PC-9 (cell line): ENCODE data around the gene KRT12. TPM values are rescaled to one million over a fixed set of nuclear protein-coding genes. Genes with fewer than 3 reads are reported as not detected.

Experiments
- BruUV-seq: library from RNA; stranded (reverse); fragments of 400-500 nt; replicated peaks from 2 replicates; lab custom pipeline; 2021; lab: Mats Ljungman, UMichigan
- CTCF ChIA-PET: fragments of 300-600 bp; sonication (Branson Sonifier 250); formaldehyde crosslinking; loops from one replicate; lab custom pipeline; 2022; ENCODE audit warnings: antibody characterized with exemption; lab: Charles Lee
- POLR2A ChIA-PET: fragments of 300-600 bp; sonication (Branson Sonifier 250); formaldehyde crosslinking; loops from one replicate; lab custom pipeline; 2022; ENCODE audit warnings: antibody characterized with exemption; ENCODE audit not compliant: unreplicated experiment; lab: Charles Lee
- DNase-seq, 2 experiments: peaks; one replicate each; pipeline versions ENCODE4 v3.0.0 to v3.0.0-alpha.2; 2015 to 2022; ENCODE audit warnings: mixed read lengths in 1 of 2
- H2AFZ ChIP-seq: fragments of 200-600 bp; sonication (generic); 2 replicates; pipeline ENCODE4 v1.8.1; 2017; ENCODE audit warnings: antibody characterized with exemption
- H3F3A ChIP-seq: fragments of 200-600 bp; sonication (generic); 2 replicates; pipeline ENCODE4 v1.8.1; 2017; ENCODE audit warnings: antibody characterized with exemption, mild to moderate bottlenecking, low read depth; ENCODE audit not compliant: insufficient read depth
- H3K27ac ChIP-seq: fragments of 200-600 bp; sonication (generic); 2 replicates; pipeline ENCODE4 v1.6.1; 2016; ENCODE audit warnings: mixed run types
- H3K27me3 ChIP-seq: fragments of 200-600 bp; sonication (generic); 2 replicates; pipeline ENCODE4 v1.6.1; 2016; ENCODE audit warnings: low read depth, mixed run types; ENCODE audit not compliant: insufficient read depth
- H3K36me3 ChIP-seq: fragments of 200-600 bp; sonication (generic); 2 replicates; pipeline ENCODE4 v1.6.1; 2016; ENCODE audit warnings: low read depth, mixed run types
- H3K4me1 ChIP-seq: fragments of 200-600 bp; sonication (generic); replicated peaks from 2 replicates; pipeline ENCODE4 v1.6.1; 2016; ENCODE audit warnings: mixed run types; ENCODE audit not compliant: insufficient read depth
- H3K4me2 ChIP-seq: fragments of 200-600 bp; sonication (generic); 2 replicates; pipeline ENCODE4 v1.6.1; 2017; ENCODE audit warnings: mixed run types
- H3K4me3 ChIP-seq: fragments of 200-600 bp; sonication (generic); 2 replicates; pipeline ENCODE4 v1.6.1; 2016; ENCODE audit warnings: mixed run types
- H3K79me2 ChIP-seq: fragments of 200-600 bp; sonication (generic); 2 replicates; pipeline ENCODE4 v1.6.1; 2017; ENCODE audit warnings: low read depth, mixed run types
- H3K9me2 ChIP-seq: fragments of 200-600 bp; sonication (generic); 2 replicates; pipeline ENCODE4 v1.8.1; 2017; ENCODE audit warnings: mild to moderate bottlenecking; ENCODE audit not compliant: insufficient read depth
- H3K9me3 ChIP-seq: fragments of 200-600 bp; sonication (generic); 2 replicates; pipeline ENCODE4 v1.8.1; 2016; ENCODE audit warnings: low read depth; ENCODE audit not compliant: insufficient read depth
- H4K20me1 ChIP-seq: fragments of 200-600 bp; sonication (generic); 2 replicates; pipeline ENCODE4 v1.8.1; 2017; ENCODE audit not compliant: insufficient read depth
- EZH2 ChIP-seq: fragments of 200-600 bp; sonication (generic); IDR thresholded peaks from 2 replicates; pipeline ENCODE4 v1.8.0; 2017; ENCODE audit warnings: antibody characterized with exemption, low read depth
- intact Hi-C: fragments of 100-400 bp; cut with micrococcal nuclease; formaldehyde crosslinking; loops from one replicate; pipeline ENCODE4 v1.10.0; 2022; ENCODE audit not compliant: unreplicated experiment
- total RNA-seq: library from RNA; stranded (reverse); gene quantifications from 2 replicates; pipeline ENCODE4 v1.2.3, GENCODE V29; 2021
- TF ChIP-seq, protein P1 (sequence below): fragments of 200-600 bp; sonication (generic); conservative IDR thresholded peaks from 2 replicates; pipeline ENCODE4 v1.6.1; 2017; ENCODE audit warnings: mixed run types, antibody characterized with exemption, mild to moderate bottlenecking, moderate library complexity

The KRT12 gene
- total RNA-seq, 1 experiment from 2014 or later, result not detected

DNA sequence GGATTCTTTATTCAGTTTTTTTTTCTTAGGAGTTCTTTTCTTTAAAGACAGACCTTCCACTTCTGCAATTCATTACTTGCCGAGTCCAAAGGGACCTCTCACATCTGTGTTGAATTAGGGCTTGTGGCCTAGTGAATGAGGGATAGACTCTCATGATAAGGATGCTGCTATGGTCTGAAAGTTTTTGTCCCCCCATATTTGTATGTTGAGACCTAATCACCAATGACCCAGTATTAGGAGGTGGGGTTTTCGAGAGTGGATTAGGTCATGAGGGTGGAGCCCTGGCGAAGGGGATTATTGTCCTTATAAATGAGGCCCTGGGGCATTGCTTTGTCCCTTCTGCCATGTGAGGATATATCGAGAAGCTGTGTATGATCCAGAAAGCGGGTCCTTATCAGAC is 9.5 kb downstream of the KRT12 start:
- H3K4me3 ChIP-seq, result no peak overlapping the region
- H3K4me2 ChIP-seq, result no peak overlapping the region
- H3K27ac ChIP-seq, result 0 out of 2 replicates have a peak overlapping the region, but pooled peaks have one; percentile 26
- H3K27me3 ChIP-seq, result no peaks in the 10 kb centered on the region
- POLR2A ChIA-PET, result interaction anchor here (0.6 kb wide), 1 partner anchor 240 kb away, joined by 8 read pairs; no protein-coding TSS in a partner anchor
- BruUV-seq, result no TSS peak
- H3K9me3 ChIP-seq, result no peaks in the 10 kb centered on the region
- no peak overlapping the region for H2AFZ ChIP-seq
- intact Hi-C loops, result loop anchor here (1.0 to 5.0 kb wide), 6 partner anchors 51 to 691 kb away; no protein-coding TSS in a partner anchor
- peaks cover 39% of the 10 kb centered on the region for H3K4me1 ChIP-seq
- no peak for DNase-seq
- no peaks in the 10 kb centered on the region for H3K9me2 ChIP-seq
- peaks cover 19% of the 10 kb centered on the region for H3F3A ChIP-seq
- CTCF ChIA-PET, result interaction anchor here (0.6 to 1.0 kb wide), 3 partner anchors 298 to 692 kb away, joined by 3 read pairs; no protein-coding TSS in a partner anchor
- TF ChIP-seq, protein P1, sequence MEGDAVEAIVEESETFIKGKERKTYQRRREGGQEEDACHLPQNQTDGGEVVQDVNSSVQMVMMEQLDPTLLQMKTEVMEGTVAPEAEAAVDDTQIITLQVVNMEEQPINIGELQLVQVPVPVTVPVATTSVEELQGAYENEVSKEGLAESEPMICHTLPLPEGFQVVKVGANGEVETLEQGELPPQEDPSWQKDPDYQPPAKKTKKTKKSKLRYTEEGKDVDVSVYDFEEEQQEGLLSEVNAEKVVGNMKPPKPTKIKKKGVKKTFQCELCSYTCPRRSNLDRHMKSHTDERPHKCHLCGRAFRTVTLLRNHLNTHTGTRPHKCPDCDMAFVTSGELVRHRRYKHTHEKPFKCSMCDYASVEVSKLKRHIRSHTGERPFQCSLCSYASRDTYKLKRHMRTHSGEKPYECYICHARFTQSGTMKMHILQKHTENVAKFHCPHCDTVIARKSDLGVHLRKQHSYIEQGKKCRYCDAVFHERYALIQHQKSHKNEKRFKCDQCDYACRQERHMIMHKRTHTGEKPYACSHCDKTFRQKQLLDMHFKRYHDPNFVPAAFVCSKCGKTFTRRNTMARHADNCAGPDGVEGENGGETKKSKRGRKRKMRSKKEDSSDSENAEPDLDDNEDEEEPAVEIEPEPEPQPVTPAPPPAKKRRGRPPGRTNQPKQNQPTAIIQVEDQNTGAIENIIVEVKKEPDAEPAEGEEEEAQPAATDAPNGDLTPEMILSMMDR, result no peak
- TF ChIP-seq EZH2, result no peak
- no peaks in the 10 kb centered on the region for H3K36me3 ChIP-seq
- H4K20me1 ChIP-seq, result no peaks in the 10 kb centered on the region
- H3K79me2 ChIP-seq, result no peaks in the 10 kb centered on the region

DNA sequence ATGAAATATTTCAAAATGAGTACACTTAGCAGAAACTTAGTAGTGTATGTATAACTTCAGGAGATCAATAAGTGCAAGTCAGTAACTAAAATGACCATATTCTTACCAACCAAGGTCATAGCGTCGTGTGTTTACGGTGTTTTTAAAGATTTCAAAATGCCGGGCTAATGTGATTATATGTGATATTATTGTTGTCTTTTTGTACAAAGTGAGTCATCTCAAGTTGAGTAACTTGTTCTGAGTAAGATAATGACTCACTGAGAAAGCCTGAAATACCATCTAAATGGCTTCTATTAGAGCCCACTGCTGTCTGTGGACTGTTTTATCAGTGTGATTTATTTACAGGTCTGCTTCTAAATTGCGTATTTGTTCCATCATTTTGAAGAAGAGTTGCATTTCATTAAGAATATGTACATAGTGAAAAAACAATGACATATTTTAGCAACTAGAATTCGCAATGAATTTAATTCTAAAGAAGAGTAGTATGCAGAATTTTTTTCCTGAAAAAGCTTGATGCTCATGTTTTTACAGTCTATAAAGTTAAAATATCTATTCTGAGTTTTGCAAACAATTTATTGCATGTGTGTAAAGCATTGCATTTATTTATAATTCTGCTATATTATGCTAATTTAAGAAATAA is 12.7 kb downstream of the KRT12 start:
- Histone ChIP-seq H3K4me1 (peaks cover 72% of the 10 kb centered on the region), H4K20me1 (no peaks in the 10 kb centered on the region), H3K4me3 (no peak overlapping the region), H3K9me2 (no peaks in the 10 kb centered on the region), H3F3A (peaks cover 47% of the 10 kb centered on the region), H3K27ac (peak overlapping the region; percentile 94), H3K4me2 (peak overlapping the region; percentile 51), H3K36me3 (no peaks in the 10 kb centered on the region), H3K79me2 (no peaks in the 10 kb centered on the region), H2AFZ (no peak overlapping the region), H3K27me3 (no peaks in the 10 kb centered on the region), H3K9me3 (no peaks in the 10 kb centered on the region)
- TF ChIP-seq, protein P1, result no peak
- TF ChIP-seq EZH2, result no peak
- intact Hi-C loops, result loop anchor here (2.0 to 5.0 kb wide), 4 partner anchors 35 to 809 kb away; no protein-coding TSS in a partner anchor
- CTCF ChIA-PET, result interaction anchor here (0.6 to 1.0 kb wide), 2 partner anchors 50 to 311 kb away, joined by 3 read pairs; no protein-coding TSS in a partner anchor
- BruUV-seq, result no TSS peak
- DNase-seq, result peak in 1 of 2 experiments; percentile 90
- POLR2A ChIA-PET, result interaction anchor here (0.6 to 0.8 kb wide), 2 partner anchors 710 to 800 kb away, joined by 5 to 8 read pairs; no protein-coding TSS in a partner anchor

- ChIA-PET CTCF (interaction anchor here (0.6 to 0.9 kb wide), 2 partner anchors 233 to 387 kb away, joined by 3 to 5 read pairs; no protein-coding TSS in a partner anchor), POLR2A (interaction anchor here (0.6 kb wide), 2 partner anchors 33 to 565 kb away, joined by 4 read pairs; no protein-coding TSS in a partner anchor)
- Histone ChIP-seq H4K20me1 (no peaks in the 10 kb centered on the region), H3K36me3 (no peaks in the 10 kb centered on the region), H3K4me2 (peak overlapping the region; percentile 25; the same call in 1 of the 2 replicates), H3K79me2 (no peaks in the 10 kb centered on the region), H3K4me1 (peaks cover 82% of the 10 kb centered on the region), H3K4me3 (no peak overlapping the region), H3K27ac (peak overlapping the region; percentile 94), H3K9me2 (no peaks in the 10 kb centered on the region), H3K9me3 (no peaks in the 10 kb centered on the region), H3K27me3 (no peaks in the 10 kb centered on the region), H3F3A (peaks cover 57% of the 10 kb centered on the region), H2AFZ (peak overlapping the region; percentile 64; the same call in 1 of the 2 replicates)
- intact Hi-C loops, result loop anchor here (5.0 kb wide), 1 partner anchor 800 kb away; no protein-coding TSS in a partner anchor
- TF ChIP-seq, protein P1, result no peak
- no peak for TF ChIP-seq EZH2
- BruUV-seq, result no TSS peak
- DNase-seq, result no peak
These were observed 14.7 kb downstream of the KRT12 start for GRCh38 chr17:40852364-40852763.
